ENCODE data around the gene FSTL1.

- no peak for TF ChIP-seq CTCF (IDR thresholded peaks at IDR 0.05)
- no peak for TF ChIP-seq POLR2AphosphoS5 (IDR thresholded peaks at IDR 0.05)
These were observed 18.0 kb upstream of the FSTL1 start for GRCh38 chr3:120468635-120469295.
